Measurements from ENCODE around the gene SUB1. TPM values are rescaled to one million over a fixed set of nuclear protein-coding genes. Genes with fewer than 3 reads are reported as not detected.
"Not testable (repeated sequence)": the region's sequence is repeated elsewhere in the genome, so short reads cannot be mapped to it uniquely, and the experiment has no call there.

Gene SUB1
- polyA plus RNA-seq, 1 experiment: 367 TPM

GRCh38 chr5:32630867-32631491 lies 45.6 kb downstream of the SUB1 start:
- TF ChIP-seq CTCF (IDR thresholded peaks at IDR 0.05; ENCODE audit: low read depth, low read length): no peak
- Histone ChIP-seq H3K27ac (ENCODE audit: low read depth, low read length) (no peak overlapping the region), H3K9me3 (ENCODE audit: control insufficient read depth, insufficient read depth, low read length) (no peaks in the 10 kb centered on the region), H3K27me3 (ENCODE audit: control insufficient read depth, insufficient read depth, low read length) (no peaks in the 10 kb centered on the region), H3K4me3 (ENCODE audit: low read depth, low read length) (no peak overlapping the region)
- ChIA-PET CTCF (interaction anchor here (0.6 kb wide), 1 partner anchor 77 kb away, joined by 3 read pairs; no protein-coding TSS in a partner anchor), POLR2A (no interaction called here)
- DNase-seq (ENCODE audit: low read depth, low spot score): no peak

DNA sequence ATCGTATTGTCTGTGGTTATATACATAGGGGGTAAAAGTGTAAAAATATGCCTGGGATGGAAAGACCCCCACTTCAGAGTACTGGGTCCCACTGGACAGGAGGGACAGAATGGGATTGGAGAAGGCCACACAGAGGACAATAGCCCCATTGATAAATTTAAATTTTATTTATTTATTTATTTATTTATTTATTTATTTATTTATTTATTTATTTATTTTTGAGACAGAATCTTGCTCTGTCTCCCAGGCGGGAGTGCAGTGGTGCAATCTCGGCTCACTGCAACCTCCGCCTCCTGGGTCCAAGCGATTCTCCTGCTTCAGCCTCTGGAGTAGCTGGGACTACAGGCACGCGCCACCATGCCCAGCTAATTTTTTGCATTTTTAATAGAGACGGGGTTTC lies 47.7 kb downstream of the SUB1 start:
- H3K4me3 ChIP-seq (ENCODE audit: low read depth, low read length); CTCF ChIA-PET; H3K27ac ChIP-seq (ENCODE audit: low read depth, low read length); H3K27me3 ChIP-seq (ENCODE audit: control insufficient read depth, insufficient read depth, low read length); H3K9me3 ChIP-seq (ENCODE audit: control insufficient read depth, insufficient read depth, low read length); POLR2A ChIA-PET; DNase-seq (ENCODE audit: low read depth, low spot score): not testable (repeated sequence)

GRCh38 chr5:32638309-32638708 lies 53.0 kb downstream of the SUB1 start:
- no peak for TF ChIP-seq CTCF (IDR thresholded peaks at IDR 0.05; ENCODE audit: low read depth, low read length)
- no peak for DNase-seq (ENCODE audit: low read depth, low spot score)
- no peaks in the 10 kb centered on the region for H3K9me3 ChIP-seq (ENCODE audit: control insufficient read depth, insufficient read depth, low read length)
- POLR2A ChIA-PET: no interaction called here
- H3K4me3 ChIP-seq (ENCODE audit: low read depth, low read length): no peak overlapping the region
- CTCF ChIA-PET: no interaction called here
- H3K27me3 ChIP-seq (ENCODE audit: control insufficient read depth, insufficient read depth, low read length): no peaks in the 10 kb centered on the region
- no peak overlapping the region for H3K27ac ChIP-seq (ENCODE audit: low read depth, low read length)

DNA sequence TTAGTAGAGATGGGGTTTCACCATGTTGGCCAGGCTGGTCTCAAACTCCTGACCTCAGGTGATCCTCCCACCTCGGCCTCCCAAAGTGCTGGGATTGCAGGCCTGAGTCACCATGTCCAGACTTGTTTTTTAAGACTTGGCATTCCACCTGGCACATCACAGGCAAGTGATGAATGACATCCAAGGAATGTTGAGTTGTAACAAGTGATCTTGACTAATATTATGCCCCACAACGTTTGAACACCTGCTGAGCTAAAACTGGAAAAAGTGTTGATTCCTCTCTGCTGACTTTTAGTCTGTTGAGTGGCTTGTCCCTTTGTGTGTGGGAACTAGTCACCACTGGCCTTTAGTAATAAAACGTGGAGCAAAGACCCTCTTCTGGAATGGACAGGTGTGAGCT lies 54.6 kb downstream of the SUB1 start:
- TF ChIP-seq CTCF (IDR thresholded peaks at IDR 0.05; ENCODE audit: low read depth, low read length): no peak
- ChIA-PET CTCF (interaction anchor here (1.2 kb wide), 1 partner anchor 50 kb away, joined by 3 read pairs; no protein-coding TSS in a partner anchor), POLR2A (no interaction called here)
- Histone ChIP-seq H3K27me3 (ENCODE audit: control insufficient read depth, insufficient read depth, low read length) (no peaks in the 10 kb centered on the region), H3K27ac (ENCODE audit: low read depth, low read length) (peak overlapping the region; percentile 1), H3K9me3 (ENCODE audit: control insufficient read depth, insufficient read depth, low read length) (no peaks in the 10 kb centered on the region), H3K4me3 (ENCODE audit: low read depth, low read length) (no peak overlapping the region)
- DNase-seq (ENCODE audit: low read depth, low spot score): no peak

DNA sequence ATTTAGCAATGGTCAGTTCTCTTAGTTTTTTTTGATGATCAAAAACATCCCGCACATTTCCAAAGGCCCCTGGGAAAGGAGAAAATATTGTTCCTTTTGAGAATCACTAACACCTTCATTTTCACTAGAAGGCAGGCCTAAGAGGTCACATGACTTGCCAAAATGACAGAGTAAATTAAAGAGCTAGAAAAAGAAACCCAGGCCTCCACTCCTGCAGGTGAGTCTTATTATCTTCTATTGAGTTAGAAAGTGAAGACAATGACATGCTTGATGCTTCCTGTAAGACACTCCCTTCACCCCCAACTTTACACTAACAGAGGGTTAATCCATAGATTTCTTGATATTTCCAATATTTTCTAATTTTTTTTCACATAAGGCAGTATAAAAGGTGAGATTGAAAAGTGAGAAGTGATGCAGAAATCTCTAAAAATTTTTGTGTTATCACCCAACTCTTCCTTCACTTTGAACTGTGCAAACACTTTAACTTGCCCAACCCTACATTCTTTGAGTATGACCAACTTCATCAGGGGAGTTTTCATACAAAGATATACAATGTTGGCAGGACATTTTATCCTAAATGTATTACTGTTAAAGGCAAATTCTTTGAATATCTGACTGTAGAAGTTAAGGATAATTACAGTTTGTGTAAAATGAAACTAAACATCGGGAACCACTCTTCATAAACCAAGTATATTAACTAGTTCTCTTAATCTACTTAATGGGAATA lies 57.1 kb downstream of the SUB1 start:
- TF ChIP-seq CTCF (IDR thresholded peaks at IDR 0.05; ENCODE audit: low read depth, low read length): no peak
- H3K27ac ChIP-seq (ENCODE audit: low read depth, low read length): no peak overlapping the region
- H3K4me3 ChIP-seq (ENCODE audit: low read depth, low read length): no peak overlapping the region
- no peaks in the 10 kb centered on the region for H3K27me3 ChIP-seq (ENCODE audit: control insufficient read depth, insufficient read depth, low read length)
- ChIA-PET CTCF (no interaction called here), POLR2A (no interaction called here)
- DNase-seq (ENCODE audit: low read depth, low spot score): no peak
- H3K9me3 ChIP-seq (ENCODE audit: control insufficient read depth, insufficient read depth, low read length): no peaks in the 10 kb centered on the region

All from AG04450 (cell line).